ENCODE data around the gene GTF2A1L. TPM values are rescaled to one million over a fixed set of nuclear protein-coding genes. Genes with fewer than 3 reads are reported as not detected.
"Not testable (repeated sequence)": the region's sequence is repeated elsewhere in the genome, so short reads cannot be mapped to it uniquely, and the experiment has no call there.

Gene GTF2A1L
- total and polyA plus RNA-seq, 10 donors = 0.06 to 4.7 (median 0.94) TPM; not detected in 1

GRCh38 chr2:48695991-48696390, 78.3 kb downstream of the GTF2A1L start:
- no peaks in the 10 kb centered on the region for H3K36me3 ChIP-seq
- intact Hi-C loops (cut with DNase I; ENCODE audit: low total_unique reads) = no loop called here
- no peak for DNase-seq
- H3K9me3 ChIP-seq = no peaks in the 10 kb centered on the region
- H3K27me3 ChIP-seq (replicated peaks in 1 of 7) = no peaks in the 10 kb centered on the region
- no peaks in the 10 kb centered on the region for H3K4me1 ChIP-seq
- no peak overlapping the region for H3K27ac ChIP-seq
- TF ChIP-seq POLR2AphosphoS5 (IDR thresholded peaks at IDR 0.05) = no peak
- TF ChIP-seq POLR2A (IDR thresholded peaks at IDR 0.05) = no peak
- TF ChIP-seq, protein P1, sequence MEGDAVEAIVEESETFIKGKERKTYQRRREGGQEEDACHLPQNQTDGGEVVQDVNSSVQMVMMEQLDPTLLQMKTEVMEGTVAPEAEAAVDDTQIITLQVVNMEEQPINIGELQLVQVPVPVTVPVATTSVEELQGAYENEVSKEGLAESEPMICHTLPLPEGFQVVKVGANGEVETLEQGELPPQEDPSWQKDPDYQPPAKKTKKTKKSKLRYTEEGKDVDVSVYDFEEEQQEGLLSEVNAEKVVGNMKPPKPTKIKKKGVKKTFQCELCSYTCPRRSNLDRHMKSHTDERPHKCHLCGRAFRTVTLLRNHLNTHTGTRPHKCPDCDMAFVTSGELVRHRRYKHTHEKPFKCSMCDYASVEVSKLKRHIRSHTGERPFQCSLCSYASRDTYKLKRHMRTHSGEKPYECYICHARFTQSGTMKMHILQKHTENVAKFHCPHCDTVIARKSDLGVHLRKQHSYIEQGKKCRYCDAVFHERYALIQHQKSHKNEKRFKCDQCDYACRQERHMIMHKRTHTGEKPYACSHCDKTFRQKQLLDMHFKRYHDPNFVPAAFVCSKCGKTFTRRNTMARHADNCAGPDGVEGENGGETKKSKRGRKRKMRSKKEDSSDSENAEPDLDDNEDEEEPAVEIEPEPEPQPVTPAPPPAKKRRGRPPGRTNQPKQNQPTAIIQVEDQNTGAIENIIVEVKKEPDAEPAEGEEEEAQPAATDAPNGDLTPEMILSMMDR (IDR thresholded peaks at IDR 0.05 in 8 of 11, conservative IDR thresholded peaks at IDR 0.05 in 3 of 11) = no peak
- no peak overlapping the region for H3K4me3 ChIP-seq

GRCh38 chr2:48696881-48697280, 79.2 kb downstream of the GTF2A1L start:
- Histone ChIP-seq H3K27ac (no peak overlapping the region), H3K4me3 (no peak overlapping the region), H3K9me3 (no peaks in the 10 kb centered on the region), H3K27me3 (replicated peaks in 1 of 7) (no peaks in the 10 kb centered on the region), H3K36me3 (no peaks in the 10 kb centered on the region), H3K4me1 (no peaks in the 10 kb centered on the region)
- no peak for DNase-seq
- intact Hi-C loops (cut with DNase I; ENCODE audit: low total_unique reads) = no loop called here
- TF ChIP-seq POLR2A (IDR thresholded peaks at IDR 0.05) (no peak), POLR2AphosphoS5 (IDR thresholded peaks at IDR 0.05) (no peak)
- WGBS, 5 donors = 64 to 78% (median 70%) methylated on average over 1 of the region's 1 CpG

GRCh38 chr2:48699348-48699930, 81.8 kb downstream of the GTF2A1L start:
- Histone ChIP-seq H3K9me3 (peaks cover 0 to 10% (median 0%) of the 10 kb centered on the region in 8 donors), H3K27me3 (replicated peaks in 1 of 7) (no peaks in the 10 kb centered on the region), H3K36me3 (no peaks in the 10 kb centered on the region), H3K4me1 (no peaks in the 10 kb centered on the region), H3K27ac (no peak overlapping the region), H3K4me3 (no peak overlapping the region)
- TF ChIP-seq, protein P1 (IDR thresholded peaks at IDR 0.05 in 8 of 11, conservative IDR thresholded peaks at IDR 0.05 in 3 of 11) = no peak
- TF ChIP-seq POLR2A (IDR thresholded peaks at IDR 0.05) (no peak), POLR2AphosphoS5 (IDR thresholded peaks at IDR 0.05) (no peak)
- 73 to 86% (median 84%) methylated on average over 2 of the region's 2 CpGs for WGBS, 5 donors
- intact Hi-C loops (cut with DNase I; ENCODE audit: low total_unique reads) = no loop called here
- no peak for DNase-seq

DNA sequence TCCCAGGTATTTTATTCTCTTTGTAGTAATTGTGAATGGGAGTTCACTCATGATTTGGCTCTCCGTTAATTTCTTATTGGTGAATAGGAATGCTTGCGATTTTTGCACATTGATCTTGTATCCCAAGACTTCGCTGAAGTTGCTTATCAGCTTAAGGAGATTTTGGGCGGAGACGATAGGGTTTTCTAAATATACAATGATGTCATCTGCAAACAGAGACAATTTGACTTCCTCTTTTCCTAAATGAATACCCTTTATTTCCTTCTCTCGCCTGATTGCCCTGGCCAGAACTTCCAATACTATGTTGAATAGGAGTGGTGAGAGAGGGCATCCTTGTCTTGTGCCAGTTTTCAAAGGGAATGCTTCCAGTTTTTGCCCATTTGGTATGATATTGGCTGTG, 86.0 kb downstream of the GTF2A1L start:
- H3K4me3 ChIP-seq; intact Hi-C loops (cut with DNase I; ENCODE audit: low total_unique reads); H3K36me3 ChIP-seq; H3K27me3 ChIP-seq (replicated peaks in 1 of 7); DNase-seq; H3K4me1 ChIP-seq; H3K27ac ChIP-seq: not testable (repeated sequence)
- WGBS, 5 donors = 89 to 92% (median 90%) methylated on average over 6 of the region's 6 CpGs
- H3K9me3 ChIP-seq = peaks cover 0 to 10% (median 0%) of the 10 kb centered on the region in 8 donors

- intact Hi-C loops (cut with DNase I; ENCODE audit: low total_unique reads) = no loop called here
- no peaks in the 10 kb centered on the region for H3K36me3 ChIP-seq
- no peak for DNase-seq
- peaks cover 0 to 8% (median 0%) of the 10 kb centered on the region in 7 donors for H3K27me3 ChIP-seq (replicated peaks in 1 of 7)
- TF ChIP-seq POLR2A (IDR thresholded peaks at IDR 0.05) (no peak), POLR2AphosphoS5 (IDR thresholded peaks at IDR 0.05) (no peak)
- TF ChIP-seq, protein P1 (IDR thresholded peaks at IDR 0.05 in 8 of 11, conservative IDR thresholded peaks at IDR 0.05 in 3 of 11) = no peak
- peaks cover 0 to 7% (median 0%) of the 10 kb centered on the region in 8 donors for H3K9me3 ChIP-seq
- H3K27ac ChIP-seq = no peak overlapping the region
- H3K4me1 ChIP-seq = no peaks in the 10 kb centered on the region
- WGBS, 5 donors = 74 to 90% (median 78%) methylated on average over 4 to 6 of the region's 6 CpGs
- no peak overlapping the region for H3K4me3 ChIP-seq
Observed at GRCh38 chr2:48707466-48707865, 89.8 kb downstream of the GTF2A1L start.
